CD4-positive, alpha-beta T cell treated with Interleukin-4 for 1 hour (primary cell): ENCODE measurements around the gene SART3.
"Not testable (repeated sequence)": the region's sequence is repeated elsewhere in the genome, so short reads cannot be mapped to it uniquely, and the experiment has no call there.

Experiments used
- DNase-seq, 2 donors: peaks; one replicate each; pipeline ENCODE4 v3.0.0-alpha.2; 2020 to 2022

Gene SART3

GRCh38 chr12:108578813-108579212, 17.8 kb upstream of the SART3 start:
- peak in 1 of 2 donors; percentile 22 for DNase-seq

- DNase-seq = no peak
Measured at GRCh38 chr12:108578264-108578663, 17.3 kb upstream of the SART3 start.

- DNase-seq = no peak
Measured at GRCh38 chr12:108577458-108577857, 16.5 kb upstream of the SART3 start.

GRCh38 chr12:108576660-108577234, 15.8 kb upstream of the SART3 start:
- no peak for DNase-seq

- DNase-seq = no peak
Measured at GRCh38 chr12:108575199-108575912, 14.4 kb upstream of the SART3 start.

- DNase-seq = not testable (repeated sequence)
Measured at GRCh38 chr12:108574276-108574675, 13.3 kb upstream of the SART3 start.

GRCh38 chr12:108573317-108573716, 12.3 kb upstream of the SART3 start:
- DNase-seq = no peak

- no peak for DNase-seq
Measured at GRCh38 chr12:108572166-108572790, 11.3 kb upstream of the SART3 start.

- no peak for DNase-seq
Measured at GRCh38 chr12:108571609-108572165, 10.7 kb upstream of the SART3 start.

- no peak for DNase-seq
Measured at GRCh38 chr12:108570743-108571608, 10.0 kb upstream of the SART3 start.

GRCh38 chr12:108568338-108569154, 7.6 kb upstream of the SART3 start:
- DNase-seq = peak; percentile 73 to 74

GRCh38 chr12:108567406-108568337, 6.7 kb upstream of the SART3 start:
- DNase-seq = no peak

GRCh38 chr12:108566452-108566851, 5.5 kb upstream of the SART3 start:
- no peak for DNase-seq

GRCh38 chr12:108565976-108566375, 5.0 kb upstream of the SART3 start:
- DNase-seq = peak; percentile 59 to 60

GRCh38 chr12:108565146-108565545, 4.2 kb upstream of the SART3 start:
- no peak for DNase-seq

- no peak for DNase-seq
Measured at GRCh38 chr12:108564724-108565123, 3.8 kb upstream of the SART3 start.

GRCh38 chr12:108563804-108564151, 2.8 kb upstream of the SART3 start:
- no peak for DNase-seq

- DNase-seq = peak; percentile 90
Measured at GRCh38 chr12:108563136-108563803, 2.3 kb upstream of the SART3 start.

GRCh38 chr12:108562348-108563135, 1.6 kb upstream of the SART3 start, which contains the start of gene ISCU:
Gene ISCU, plus strand, starts transcription at chr12:108562596. Its CDS starts 27 bp downstream, at chr12:108562623.
- DNase-seq = peak; percentile 98
